ENCODE data around the gene WWOX.

WWOX gene

DNA sequence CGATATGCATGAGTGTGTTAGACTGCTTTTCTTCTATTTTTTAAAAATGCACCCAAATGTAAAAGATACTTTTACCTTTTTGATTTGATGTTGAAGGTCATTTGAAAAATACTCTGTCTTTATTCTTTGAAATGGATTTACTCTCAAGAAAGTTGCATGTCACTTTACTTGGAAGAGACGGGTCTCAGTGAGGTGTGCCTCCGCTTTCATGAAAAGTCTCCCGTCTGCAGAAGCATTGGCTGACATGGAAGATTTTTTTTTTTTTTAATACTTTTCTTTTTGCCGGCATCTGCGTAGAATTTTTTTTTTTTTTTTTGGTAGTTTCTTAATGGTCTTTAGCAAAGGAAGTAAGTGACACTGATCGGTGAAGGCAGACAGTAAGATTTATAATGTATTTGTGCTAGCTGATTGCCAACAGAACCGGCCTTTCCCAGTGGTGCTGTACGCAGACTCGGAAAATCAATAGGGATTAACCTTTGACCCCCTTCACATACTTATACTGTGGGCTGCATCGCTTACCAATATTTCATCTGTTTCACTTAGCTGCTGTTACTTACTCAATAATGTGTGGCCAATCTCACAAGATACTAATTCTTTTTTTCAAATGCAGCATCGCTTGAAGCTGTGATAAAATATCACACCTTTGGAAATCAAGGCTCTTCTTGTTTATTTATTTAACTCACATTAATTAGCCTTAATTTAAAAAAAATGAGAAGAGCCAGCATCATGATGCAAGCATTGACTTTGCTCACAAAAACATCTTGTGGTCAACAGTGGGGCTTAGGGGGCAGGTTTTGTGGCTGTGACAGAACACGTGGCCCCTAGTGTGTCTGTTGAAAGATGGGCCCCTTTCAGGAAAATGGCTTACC, 383.9 kb downstream of the WWOX start:
- no peak for DNase-seq (ENCODE audit: low read depth)
- TF ChIP-seq, protein P1, sequence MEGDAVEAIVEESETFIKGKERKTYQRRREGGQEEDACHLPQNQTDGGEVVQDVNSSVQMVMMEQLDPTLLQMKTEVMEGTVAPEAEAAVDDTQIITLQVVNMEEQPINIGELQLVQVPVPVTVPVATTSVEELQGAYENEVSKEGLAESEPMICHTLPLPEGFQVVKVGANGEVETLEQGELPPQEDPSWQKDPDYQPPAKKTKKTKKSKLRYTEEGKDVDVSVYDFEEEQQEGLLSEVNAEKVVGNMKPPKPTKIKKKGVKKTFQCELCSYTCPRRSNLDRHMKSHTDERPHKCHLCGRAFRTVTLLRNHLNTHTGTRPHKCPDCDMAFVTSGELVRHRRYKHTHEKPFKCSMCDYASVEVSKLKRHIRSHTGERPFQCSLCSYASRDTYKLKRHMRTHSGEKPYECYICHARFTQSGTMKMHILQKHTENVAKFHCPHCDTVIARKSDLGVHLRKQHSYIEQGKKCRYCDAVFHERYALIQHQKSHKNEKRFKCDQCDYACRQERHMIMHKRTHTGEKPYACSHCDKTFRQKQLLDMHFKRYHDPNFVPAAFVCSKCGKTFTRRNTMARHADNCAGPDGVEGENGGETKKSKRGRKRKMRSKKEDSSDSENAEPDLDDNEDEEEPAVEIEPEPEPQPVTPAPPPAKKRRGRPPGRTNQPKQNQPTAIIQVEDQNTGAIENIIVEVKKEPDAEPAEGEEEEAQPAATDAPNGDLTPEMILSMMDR (IDR thresholded peaks at IDR 0.05; ENCODE audit: control insufficient read depth, extremely low read depth, insufficient read depth), result no peak
- no peak overlapping the region for H3K4me3 ChIP-seq (ENCODE audit: low read depth, low read length)

DNA sequence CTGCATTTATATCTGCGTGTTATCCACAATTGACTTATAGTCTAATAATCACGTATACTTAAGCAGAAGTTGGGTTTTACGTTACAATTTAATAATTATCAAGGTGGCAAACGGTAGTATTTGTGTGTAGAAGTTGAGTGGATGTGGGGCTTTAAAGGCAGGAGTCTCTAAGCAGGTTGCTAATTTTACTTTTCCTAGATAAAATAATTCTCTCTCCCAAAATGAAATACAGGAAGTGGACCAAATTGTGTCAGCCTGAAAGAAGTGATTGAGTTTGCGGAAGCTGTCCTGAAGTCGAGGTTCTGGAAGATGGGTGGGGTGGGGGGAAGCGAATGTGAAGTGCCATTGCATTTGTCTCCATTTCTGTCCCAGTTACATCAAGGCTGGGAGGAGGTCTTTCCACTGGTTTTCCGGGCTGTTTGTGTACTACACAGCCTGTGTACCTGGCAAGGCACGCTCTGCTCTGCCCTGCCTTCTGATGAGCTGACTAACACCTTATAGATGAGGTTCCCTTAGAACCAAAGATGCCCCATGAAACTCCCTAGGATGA, 385.1 kb downstream of the WWOX start:
- no peak overlapping the region for H3K4me3 ChIP-seq (ENCODE audit: low read depth, low read length)
- TF ChIP-seq, protein P1 (IDR thresholded peaks at IDR 0.05; ENCODE audit: control insufficient read depth, extremely low read depth, insufficient read depth), result no peak
- no peak for DNase-seq (ENCODE audit: low read depth)

GRCh38 chr16:78485188-78485916, 385.9 kb downstream of the WWOX start:
- no peak for DNase-seq (ENCODE audit: low read depth)
- TF ChIP-seq, protein P1 (IDR thresholded peaks at IDR 0.05; ENCODE audit: control insufficient read depth, extremely low read depth, insufficient read depth), result no peak
- no peak overlapping the region for H3K4me3 ChIP-seq (ENCODE audit: low read depth, low read length)

- no peak for DNase-seq (ENCODE audit: low read depth)
- TF ChIP-seq, protein P1 (IDR thresholded peaks at IDR 0.05; ENCODE audit: control insufficient read depth, extremely low read depth, insufficient read depth), result no peak
- no peak overlapping the region for H3K4me3 ChIP-seq (ENCODE audit: low read depth, low read length)
Measured at GRCh38 chr16:78485917-78486257, 386.4 kb downstream of the WWOX start.

GRCh38 chr16:78487471-78487870, 388.0 kb downstream of the WWOX start:
- DNase-seq (ENCODE audit: low read depth), result no peak
- TF ChIP-seq, protein P1 (IDR thresholded peaks at IDR 0.05; ENCODE audit: control insufficient read depth, extremely low read depth, insufficient read depth), result no peak
- H3K4me3 ChIP-seq (ENCODE audit: low read depth, low read length), result no peak overlapping the region

DNA sequence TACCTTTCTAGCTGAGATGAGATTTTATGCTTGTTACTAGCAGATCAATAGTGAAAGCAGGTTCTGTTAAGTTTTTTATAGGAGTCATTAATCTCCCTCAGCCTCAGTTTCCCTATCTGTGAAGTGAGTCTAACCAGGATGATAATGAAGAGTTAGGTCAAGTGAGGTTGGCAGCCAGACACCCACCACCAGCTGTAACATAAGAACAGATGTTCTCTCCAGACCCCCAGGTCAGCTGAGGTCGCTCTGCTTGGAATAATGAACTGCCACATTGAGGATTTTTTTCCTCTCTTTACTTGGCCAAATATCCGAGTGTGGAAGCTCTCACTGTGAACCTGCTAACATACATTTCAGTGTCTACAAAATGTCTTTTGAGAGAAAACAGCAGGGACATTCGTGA, 389.6 kb downstream of the WWOX start:
- no peak for DNase-seq (ENCODE audit: low read depth)
- H3K4me3 ChIP-seq (ENCODE audit: low read depth, low read length), result no peak overlapping the region
- TF ChIP-seq, protein P1 (IDR thresholded peaks at IDR 0.05; ENCODE audit: control insufficient read depth, extremely low read depth, insufficient read depth), result no peak

Measured in LNCaP clone FGC (cell line).